K562 (cell line): Measurements from ENCODE around the gene COPS6. TPM values are rescaled to one million over a fixed set of nuclear protein-coding genes. Genes with fewer than 3 reads are reported as not detected.
A peak's percentile ranks its signal among the peaks of the same experiment; 100 is the strongest.

Experiments used
- CBFA2T2 ChIP-seq: fragments of 450-650 bp; conservative IDR thresholded peaks from 2 replicates; pipeline ENCODE4 v1.6.1; 2017; ENCODE audit warnings: mild to moderate bottlenecking
- E2F3 ChIP-seq: fragments of 250-450 bp; sonication (Bioruptor Pico); IDR thresholded peaks from 2 replicates; pipeline ENCODE4 v1.4.0; 2020; ENCODE audit warnings: mild to moderate bottlenecking
- EGR1 ChIP-seq: fragments of 450-650 bp; conservative IDR thresholded peaks from 2 replicates; pipeline ENCODE4 v1.6.1; 2017; ENCODE audit warnings: mild to moderate bottlenecking
- HLTF ChIP-seq: fragments of 450-650 bp; IDR thresholded peaks from 2 replicates; pipeline ENCODE4 v1.6.1; 2016
- MTA2 ChIP-seq: fragments of 450-650 bp; IDR thresholded peaks from 2 replicates; pipeline ENCODE4 v1.6.1; 2016; ENCODE audit warnings: low read depth
- PCBP1 ChIP-seq: fragments of 200-400 bp; formaldehyde crosslinking; IDR thresholded peaks from 2 replicates; pipeline ENCODE4 v1.6.1; 2018; ENCODE audit warnings: mild to moderate bottlenecking, low read depth, low read length; ENCODE audit not compliant: poor library complexity, severe bottlenecking
- PHF20 ChIP-seq: fragments of 450-650 bp; IDR thresholded peaks from 2 replicates; pipeline ENCODE4 v1.6.1; 2018; ENCODE audit not compliant: partially characterized antibody
- SAP30 ChIP-seq: fragments of 200-600 bp; sonication (generic); IDR thresholded peaks from 2 replicates; pipeline ENCODE4 v1.6.1; 2012; ENCODE audit warnings: borderline replicate concordance, low read depth, mild to moderate bottlenecking, moderate library complexity, low read length, control low read depth, inconsistent platforms; ENCODE audit not compliant: insufficient read depth, poor library complexity, severe bottlenecking
- SOX6 ChIP-seq: fragments of 450-650 bp; IDR thresholded peaks from 2 replicates; pipeline ENCODE4 v1.6.1; 2014; ENCODE audit warnings: mild to moderate bottlenecking
- TBL1XR1 ChIP-seq, 2 experiments: IDR thresholded peaks; 2 replicates each; pipeline ENCODE4 v1.6.1; 2012; ENCODE audit warnings: improper control_type of control experiment in 2 of 2, low read length in 2 of 2, mild to moderate bottlenecking in 1 of 2
- TEAD4 ChIP-seq, 2 experiments: sonication (generic) in 1 of 2; formaldehyde crosslinking in 1 of 2; IDR thresholded peaks; 2 replicates each; pipeline versions ENCODE4 v1.6.1 to v1.8.0; 2012 to 2022; ENCODE audit warnings: borderline replicate concordance in 1 of 2, inconsistent platforms in 1 of 2, low read length in 1 of 2, mild to moderate bottlenecking in 1 of 2, missing genetic modification reagents in 1 of 2
- ZNF224 ChIP-seq: sonication (generic); formaldehyde crosslinking; IDR thresholded peaks from 2 replicates; pipeline ENCODE4 v1.8.0; 2022; ENCODE audit warnings: mild to moderate bottlenecking, missing genetic modification reagents
- ZNF76 ChIP-seq: fragments of 250-450 bp; sonication (Bioruptor Pico); IDR thresholded peaks from 2 replicates; pipeline ENCODE4 v1.4.0; 2020; ENCODE audit warnings: mild to moderate bottlenecking, moderate library complexity, borderline replicate concordance
- polyA plus RNA-seq, 8 experiments: library from polyadenylated mRNA; depleted of rRNA in 4 of 8; stranded (reverse) in 5 of 8; unstranded in 3 of 8; fragments of >200 nt; fragmentation: Nextera tagmentation in 2 of 8; fragmentation: Illumina TruSeq in 1 of 8; extraction: Ambion mirVana in 2 of 8; extraction: Trizol in 1 of 8; gene quantifications; 2 replicates each; pipeline versions ENCODE4 v1.2.1 to v1.2.3, GENCODE V29; 2011 to 2014; ENCODE audit warnings: inconsistent platforms in 1 of 8, missing spikeins in 1 of 8
- total RNA-seq, 7 experiments: library from RNA; depleted of rRNA in 6 of 7; stranded (reverse); fragments of >200 nt in 6 of 7; fragmentation: Illumina TruSeq in 2 of 7; extraction: Trizol in 2 of 7; gene quantifications; 2 replicates each; pipeline versions ENCODE4 v1.2.1 to v1.2.3, GENCODE V29; 2011 to 2021; ENCODE audit warnings: low replicate concordance in 1 of 7
- TF ChIP-seq, protein P1 (sequence below), 2 experiments: fragments of 450-650 bp in 1 of 2; sonication (generic) in 1 of 2; formaldehyde crosslinking; conservative IDR thresholded peaks; 2 replicates each; pipeline versions ENCODE4 v1.4.0 to v1.8.1; 2020 to 2022; ENCODE audit warnings: mild to moderate bottlenecking in 1 of 2, missing genetic modification reagents in 1 of 2
- TF ChIP-seq, protein P2 (sequence below): fragments of 450-650 bp; IDR thresholded peaks from 2 replicates; pipeline ENCODE4 v1.6.1; 2014; ENCODE audit warnings: low read depth, mild to moderate bottlenecking, moderate library complexity, borderline replicate concordance
- TF ChIP-seq, protein P3 (sequence below): fragments of 250-450 bp; sonication (Bioruptor Pico); IDR thresholded peaks from 2 replicates; pipeline ENCODE4 v1.5.0; 2020; ENCODE audit warnings: mild to moderate bottlenecking, borderline replicate concordance

The COPS6 gene
- total and polyA plus RNA-seq, 9 of the 15 experiments (the other 6 are each of a cell fraction or from before 2014, with no cell fraction given), result 63.0 to 331 (median 168) TPM

DNA sequence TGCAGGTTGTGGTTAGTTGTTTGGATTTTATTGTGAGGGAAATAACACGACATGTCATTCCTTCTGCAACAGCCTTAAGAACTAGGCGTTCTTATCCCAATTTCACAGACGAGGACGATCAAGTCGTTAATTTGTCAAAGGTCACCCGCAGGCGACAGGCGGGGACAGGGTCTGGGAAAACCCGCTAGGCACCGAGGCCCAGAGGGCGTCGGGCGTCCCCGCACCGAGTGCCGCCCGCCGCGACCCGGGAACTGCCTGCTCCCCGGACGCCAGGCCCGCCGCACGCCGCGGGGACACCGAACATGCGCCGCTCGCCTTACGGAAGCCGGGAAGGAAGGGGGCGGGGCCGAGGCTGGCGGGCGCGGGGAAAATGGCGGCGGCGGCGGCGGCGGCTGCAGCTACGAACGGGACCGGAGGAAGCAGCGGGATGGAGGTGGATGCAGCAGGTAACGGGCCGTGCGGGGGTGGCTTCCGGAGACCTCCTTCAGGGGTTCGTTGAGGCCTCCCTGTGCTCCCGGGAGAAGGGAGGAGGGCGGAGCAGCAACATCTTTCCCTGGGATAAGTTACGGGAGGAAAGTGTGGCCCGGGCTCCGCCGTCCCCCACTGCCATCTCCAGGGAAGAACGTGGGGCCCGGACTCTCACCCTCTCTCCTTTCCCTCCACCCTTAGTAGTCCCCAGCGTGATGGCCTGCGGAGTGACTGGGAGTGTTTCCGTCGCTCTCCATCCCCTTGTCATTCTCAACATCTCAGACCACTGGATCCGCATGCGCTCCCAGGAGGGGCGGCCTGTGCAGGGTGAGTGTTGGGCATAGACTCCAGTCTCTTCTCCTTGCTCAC lies at the start of gene COPS6 (continued):
- TF ChIP-seq, protein P1, sequence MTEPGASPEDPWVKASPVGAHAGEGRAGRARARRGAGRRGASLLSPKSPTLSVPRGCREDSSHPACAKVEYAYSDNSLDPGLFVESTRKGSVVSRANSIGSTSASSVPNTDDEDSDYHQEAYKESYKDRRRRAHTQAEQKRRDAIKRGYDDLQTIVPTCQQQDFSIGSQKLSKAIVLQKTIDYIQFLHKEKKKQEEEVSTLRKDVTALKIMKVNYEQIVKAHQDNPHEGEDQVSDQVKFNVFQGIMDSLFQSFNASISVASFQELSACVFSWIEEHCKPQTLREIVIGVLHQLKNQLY (CRISPR knock-in tag; conservative IDR thresholded peaks at IDR 0.05), result peak in 1 of 2 experiments; percentile 97; a peak in 2 of 4 replicates
- TF ChIP-seq SAP30, result peak; percentile 34
- TF ChIP-seq ZNF76 (CRISPR knock-in tag), result peak; percentile 93
- peak; percentile 85 for TF ChIP-seq E2F3 (CRISPR knock-in tag)
- 0 out of 2 replicates have a peak, but pooled peaks have one; percentile 17 for TF ChIP-seq HLTF
- peak; percentile 53 for TF ChIP-seq TEAD4 (IDR thresholded peaks at IDR 0.05; ENCODE audit: low read length)
- peak; percentile 98 for TF ChIP-seq TEAD4 (CRISPR knock-in tag; IDR thresholded peaks at IDR 0.05; ENCODE audit: borderline replicate concordance)
- 0 out of 2 replicates have a peak, but pooled peaks have one; percentile 42 for TF ChIP-seq SOX6
- TF ChIP-seq, protein P2, sequence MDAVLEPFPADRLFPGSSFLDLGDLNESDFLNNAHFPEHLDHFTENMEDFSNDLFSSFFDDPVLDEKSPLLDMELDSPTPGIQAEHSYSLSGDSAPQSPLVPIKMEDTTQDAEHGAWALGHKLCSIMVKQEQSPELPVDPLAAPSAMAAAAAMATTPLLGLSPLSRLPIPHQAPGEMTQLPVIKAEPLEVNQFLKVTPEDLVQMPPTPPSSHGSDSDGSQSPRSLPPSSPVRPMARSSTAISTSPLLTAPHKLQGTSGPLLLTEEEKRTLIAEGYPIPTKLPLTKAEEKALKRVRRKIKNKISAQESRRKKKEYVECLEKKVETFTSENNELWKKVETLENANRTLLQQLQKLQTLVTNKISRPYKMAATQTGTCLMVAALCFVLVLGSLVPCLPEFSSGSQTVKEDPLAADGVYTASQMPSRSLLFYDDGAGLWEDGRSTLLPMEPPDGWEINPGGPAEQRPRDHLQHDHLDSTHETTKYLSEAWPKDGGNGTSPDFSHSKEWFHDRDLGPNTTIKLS, result peak; percentile 85; the same call in 1 of the 2 replicates
- peak; percentile 11 to 46; a peak in 1 of 4 replicates for TF ChIP-seq TBL1XR1 (IDR thresholded peaks at IDR 0.05; ENCODE audit: low read length in 2 of 2)
- no peak for TF ChIP-seq CBFA2T2
- peak; percentile 90 for TF ChIP-seq PHF20
- TF ChIP-seq, protein P3, sequence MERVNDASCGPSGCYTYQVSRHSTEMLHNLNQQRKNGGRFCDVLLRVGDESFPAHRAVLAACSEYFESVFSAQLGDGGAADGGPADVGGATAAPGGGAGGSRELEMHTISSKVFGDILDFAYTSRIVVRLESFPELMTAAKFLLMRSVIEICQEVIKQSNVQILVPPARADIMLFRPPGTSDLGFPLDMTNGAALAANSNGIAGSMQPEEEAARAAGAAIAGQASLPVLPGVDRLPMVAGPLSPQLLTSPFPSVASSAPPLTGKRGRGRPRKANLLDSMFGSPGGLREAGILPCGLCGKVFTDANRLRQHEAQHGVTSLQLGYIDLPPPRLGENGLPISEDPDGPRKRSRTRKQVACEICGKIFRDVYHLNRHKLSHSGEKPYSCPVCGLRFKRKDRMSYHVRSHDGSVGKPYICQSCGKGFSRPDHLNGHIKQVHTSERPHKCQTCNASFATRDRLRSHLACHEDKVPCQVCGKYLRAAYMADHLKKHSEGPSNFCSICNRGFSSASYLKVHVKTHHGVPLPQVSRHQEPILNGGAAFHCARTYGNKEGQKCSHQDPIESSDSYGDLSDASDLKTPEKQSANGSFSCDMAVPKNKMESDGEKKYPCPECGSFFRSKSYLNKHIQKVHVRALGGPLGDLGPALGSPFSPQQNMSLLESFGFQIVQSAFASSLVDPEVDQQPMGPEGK, result no peak
- peak; percentile 82 for TF ChIP-seq PCBP1
- peak; percentile 96; the same call in 1 of the 2 replicates for TF ChIP-seq ZNF224 (CRISPR knock-in tag)
- peak; percentile 60 for TF ChIP-seq EGR1
- no peak for TF ChIP-seq MTA2
